Measurements from ENCODE around the gene PNPLA7. TPM values are rescaled to one million over a fixed set of nuclear protein-coding genes. Genes with fewer than 3 reads are reported as not detected.

The PNPLA7 gene
- total and polyA plus RNA-seq, 9 donors = 2.2 to 29.3 (median 13.0) TPM

GRCh38 chr9:137590469-137591383 is 40.5 kb upstream of the PNPLA7 start, which contains the start of gene ZMYND19:
ZMYND19 (minus strand) TSS chr9:137590512; CDS start chr9:137590263, 249 bp downstream.
- peak; percentile 88 to 94 (median 92) for DNase-seq
- intact Hi-C loops (cut with DNase I) = no loop called here
- H3K4me1 ChIP-seq (ENCODE audit: insufficient read depth) = peaks cover 9% of the 10 kb centered on the region
- no peaks in the 10 kb centered on the region for H3K27me3 ChIP-seq
- no peaks in the 10 kb centered on the region for H3K36me3 ChIP-seq
- peak within 1 kb of the TSS; percentile 84 for H3K4me3 ChIP-seq
- TF ChIP-seq CTCF (IDR thresholded peaks at IDR 0.05) = no peak
- H3K27ac ChIP-seq = peak within 1 kb of the TSS in 1 of 2 donors; percentile 36
- 1% methylated on average over 52 to 113 of the region's 113 CpGs for WGBS, 3 donors
- H3K9me3 ChIP-seq = no peaks in the 10 kb centered on the region

- peaks cover 9% of the 10 kb centered on the region for H3K4me1 ChIP-seq (ENCODE audit: insufficient read depth)
- no peaks in the 10 kb centered on the region for H3K36me3 ChIP-seq
- intact Hi-C loops (cut with DNase I) = no loop called here
- H3K27me3 ChIP-seq = no peaks in the 10 kb centered on the region
- no peak for DNase-seq
- TF ChIP-seq EP300 (IDR thresholded peaks at IDR 0.05) (no peak), POLR2A (IDR thresholded peaks at IDR 0.05) (no peak), CTCF (IDR thresholded peaks at IDR 0.05) (no peak)
- WGBS, 3 donors = 0 to 1% methylated on average over 39 to 61 of the region's 61 CpGs; no CpG with 5 or more reads in 1 of the 3 donors
- peak overlapping the region; percentile 56 for H3K4me3 ChIP-seq
- no peak overlapping the region for H3K27ac ChIP-seq
- no peaks in the 10 kb centered on the region for H3K9me3 ChIP-seq
Measured at GRCh38 chr9:137590123-137590468, 39.9 kb upstream of the PNPLA7 start.

- WGBS, 3 donors = 4 to 17% (median 7%) methylated on average over 29 to 58 of the region's 58 CpGs
- Histone ChIP-seq H3K27ac (no peak overlapping the region), H3K27me3 (no peaks in the 10 kb centered on the region), H3K36me3 (no peaks in the 10 kb centered on the region), H3K4me3 (peak overlapping the region; percentile 56), H3K4me1 (ENCODE audit: insufficient read depth) (peaks cover 9% of the 10 kb centered on the region), H3K9me3 (no peaks in the 10 kb centered on the region)
- intact Hi-C loops (cut with DNase I) = no loop called here
- DNase-seq = no peak
- TF ChIP-seq EP300 (IDR thresholded peaks at IDR 0.05) = no peak
- TF ChIP-seq POLR2A (IDR thresholded peaks at IDR 0.05) = no peak
- no peak for TF ChIP-seq CTCF (IDR thresholded peaks at IDR 0.05)
Measured at GRCh38 chr9:137589441-137590122, 39.4 kb upstream of the PNPLA7 start.

GRCh38 chr9:137588891-137589290 is 38.7 kb upstream of the PNPLA7 start:
- H3K4me3 ChIP-seq = no peak overlapping the region
- H3K4me1 ChIP-seq (ENCODE audit: insufficient read depth) = peaks cover 9% of the 10 kb centered on the region
- TF ChIP-seq EP300 (IDR thresholded peaks at IDR 0.05) (no peak), POLR2A (IDR thresholded peaks at IDR 0.05) (no peak), CTCF (IDR thresholded peaks at IDR 0.05) (no peak)
- WGBS, 3 donors = 77 to 83% (median 81%) methylated on average over 6 of the region's 6 CpGs
- no peak overlapping the region for H3K27ac ChIP-seq
- no peak for DNase-seq
- intact Hi-C loops (cut with DNase I) = no loop called here
- H3K36me3 ChIP-seq = no peaks in the 10 kb centered on the region
- H3K9me3 ChIP-seq = no peaks in the 10 kb centered on the region
- no peaks in the 10 kb centered on the region for H3K27me3 ChIP-seq
